D341Med (cell line): ENCODE results near the gene MGLL.

Experiments
- DNase-seq: peaks from one replicate; pipeline ENCODE4 v3.0.0; 2012; ENCODE audit warnings: low spot score

Gene MGLL

GRCh38 chr3:127772827-127773751 is 49.2 kb downstream of the MGLL start:
- DNase-seq: no peak

DNA sequence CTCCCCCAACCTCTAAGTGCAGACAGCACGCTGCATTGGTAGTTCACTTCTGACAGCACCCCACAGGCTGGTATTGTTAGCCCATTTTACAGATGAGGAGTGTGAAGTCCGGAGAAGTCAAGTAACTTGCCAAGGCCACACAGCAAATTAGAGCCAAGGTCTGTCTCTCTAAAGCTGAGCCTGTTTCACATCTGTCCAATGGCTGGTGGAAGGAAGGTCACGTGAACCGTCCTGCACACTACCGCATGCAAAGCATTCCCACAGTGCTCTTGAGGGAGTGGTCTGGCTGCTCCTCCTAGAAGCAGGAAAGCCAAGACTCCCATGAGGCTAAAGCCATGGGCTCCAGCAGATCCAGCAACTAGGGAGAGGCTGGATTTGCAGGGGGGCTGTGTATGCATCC is 50.0 kb downstream of the MGLL start:
- DNase-seq: no peak

DNA sequence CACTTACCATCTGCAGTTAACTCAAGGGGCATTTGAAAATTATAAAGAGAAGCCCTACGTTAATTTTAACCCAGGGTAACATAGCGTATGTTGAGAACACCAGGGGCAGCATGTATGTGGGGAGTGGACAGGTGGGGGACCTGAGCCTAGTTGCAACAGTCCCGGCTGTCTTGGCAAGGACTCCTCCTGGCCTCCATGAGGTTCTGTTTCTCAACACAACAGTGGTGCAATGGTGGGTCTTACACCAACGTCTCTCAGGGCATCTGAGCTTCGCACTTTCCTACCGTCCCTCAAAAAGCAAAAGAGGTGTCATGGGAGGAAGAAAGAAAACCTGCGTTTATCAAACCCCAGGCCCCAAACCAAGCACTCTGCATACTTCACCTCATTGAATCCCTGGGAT is 50.6 kb downstream of the MGLL start:
- DNase-seq: no peak

GRCh38 chr3:127770671-127771355 is 51.5 kb downstream of the MGLL start:
- no peak for DNase-seq

- no peak for DNase-seq
These were observed 52.8 kb downstream of the MGLL start for GRCh38 chr3:127769284-127770081.

- no peak for DNase-seq
These were observed 53.8 kb downstream of the MGLL start for GRCh38 chr3:127768346-127769008.

GRCh38 chr3:127767126-127767525 is 55.2 kb downstream of the MGLL start:
- no peak for DNase-seq

- DNase-seq: no peak
These were observed 56.6 kb downstream of the MGLL start for GRCh38 chr3:127765735-127766134.

DNA sequence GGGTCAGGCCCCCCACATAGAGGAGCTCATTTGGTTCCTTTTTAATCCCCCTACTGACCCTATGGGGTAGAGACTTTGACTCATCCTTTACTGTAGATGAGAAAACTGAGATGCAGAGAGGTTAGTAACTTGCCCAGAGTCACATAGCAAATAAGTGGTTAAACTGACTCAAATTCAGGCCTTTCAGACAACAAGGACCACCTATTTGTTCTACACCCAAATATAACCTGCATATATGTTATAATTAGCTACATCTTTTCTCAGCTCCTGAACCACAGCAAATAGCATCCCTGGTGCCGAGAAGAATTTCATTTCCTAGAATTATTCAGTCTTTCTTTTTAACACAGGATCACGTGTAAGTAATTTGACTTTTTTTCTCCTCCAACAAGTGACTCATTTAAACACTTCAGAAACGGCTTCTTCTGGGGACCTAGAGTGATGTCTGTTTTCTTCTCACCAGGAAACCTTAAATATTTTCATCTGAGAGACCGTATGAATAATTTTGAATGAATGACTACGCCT is 57.4 kb downstream of the MGLL start:
- no peak for DNase-seq

- DNase-seq: no peak
These were observed 58.0 kb downstream of the MGLL start for GRCh38 chr3:127764301-127764700.

DNA sequence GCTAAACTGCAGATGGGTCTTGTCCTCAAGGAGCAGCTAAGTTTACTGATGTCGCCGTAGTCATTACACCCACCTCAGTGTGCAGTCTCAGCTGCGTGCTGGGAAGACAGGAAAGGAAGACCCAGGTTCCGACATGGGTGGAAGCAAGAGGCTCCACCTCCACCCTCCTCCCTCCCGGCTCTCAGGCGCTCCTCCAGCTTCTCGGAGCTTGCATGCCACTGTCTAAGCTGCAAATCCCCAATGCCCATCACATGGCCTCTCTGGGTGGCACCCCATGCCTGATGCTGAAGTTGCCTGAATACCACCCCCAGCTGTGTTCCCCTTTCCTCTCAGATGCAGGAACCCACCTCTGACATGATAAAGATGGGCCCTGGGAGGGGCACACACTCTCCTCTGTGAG is 58.5 kb downstream of the MGLL start:
- no peak for DNase-seq

GRCh38 chr3:127763337-127763736 is 59.0 kb downstream of the MGLL start:
- no peak for DNase-seq

DNA sequence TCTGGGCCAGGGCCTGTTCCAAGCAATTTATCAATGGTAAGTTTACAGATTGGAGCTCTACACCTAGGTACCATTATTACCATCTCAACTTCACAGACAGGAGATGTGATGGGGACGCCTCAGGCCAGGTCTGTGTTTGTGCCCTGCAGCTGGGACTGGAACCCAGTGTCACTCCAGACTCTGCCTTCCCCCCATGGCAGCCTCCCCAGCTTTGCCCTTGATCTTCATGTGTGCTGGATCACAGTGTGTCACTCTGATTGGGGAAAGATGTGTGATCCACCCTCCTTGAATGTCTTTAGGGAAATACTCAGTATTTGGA is 59.6 kb downstream of the MGLL start:
- no peak for DNase-seq

GRCh38 chr3:127762077-127762786 is 60.1 kb downstream of the MGLL start:
- no peak for DNase-seq

GRCh38 chr3:127761441-127761801 is 60.9 kb downstream of the MGLL start:
- DNase-seq: no peak

DNA sequence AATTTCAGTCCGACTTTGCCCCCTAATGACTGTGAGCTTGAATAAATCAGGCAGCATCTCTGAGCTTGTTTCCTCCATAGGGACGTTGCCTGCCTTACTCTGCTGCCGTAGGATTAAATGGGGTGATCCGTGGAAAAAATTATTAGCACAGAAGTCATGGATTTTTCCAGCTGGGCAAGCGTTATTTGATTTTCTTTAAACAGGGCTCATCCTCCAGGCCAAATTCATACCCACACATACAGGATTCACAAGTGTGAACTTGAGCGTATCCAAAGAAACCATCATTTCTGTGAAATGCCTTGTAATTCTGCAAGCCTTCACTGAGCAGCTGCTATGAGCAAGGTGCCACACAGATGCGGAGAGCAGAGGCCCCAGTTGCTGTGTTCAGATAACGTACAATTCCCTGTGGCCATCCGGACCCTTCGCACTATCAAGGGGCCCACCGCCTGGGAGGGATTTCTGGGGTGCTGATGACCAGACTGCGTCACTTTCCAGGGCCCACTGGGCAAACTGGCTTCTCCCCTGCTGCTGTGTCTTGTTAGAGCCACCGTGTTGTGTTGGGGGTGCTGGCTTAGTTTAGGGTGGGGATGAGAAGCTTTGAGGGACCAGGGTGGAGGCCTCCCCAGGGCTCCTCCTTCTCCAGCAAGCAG is 61.4 kb downstream of the MGLL start:
- no peak for DNase-seq

DNA sequence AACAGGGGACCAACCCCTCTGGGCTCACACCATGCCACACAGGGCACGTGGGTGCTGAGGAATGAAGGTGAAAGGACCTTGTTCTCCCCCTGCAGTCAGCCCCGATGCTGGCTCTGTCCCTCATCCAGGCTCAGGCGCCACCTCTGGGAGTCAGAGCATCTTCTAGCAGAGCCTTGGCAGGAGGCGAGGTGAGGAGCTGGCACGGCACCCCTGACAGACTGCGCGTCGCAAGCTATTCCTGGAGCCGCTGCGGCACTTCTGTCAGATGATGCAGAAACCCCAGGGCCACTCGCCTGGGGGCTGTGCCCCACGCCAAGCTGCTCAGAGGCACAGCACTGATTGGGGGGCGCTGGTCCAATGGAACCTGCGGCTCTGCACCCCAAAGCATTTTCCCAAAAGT is 62.0 kb downstream of the MGLL start:
- peak; percentile 49 for DNase-seq

- DNase-seq: no peak
These were observed 62.5 kb downstream of the MGLL start for GRCh38 chr3:127759826-127760225.

GRCh38 chr3:127758013-127758412 is 64.3 kb downstream of the MGLL start:
- no peak for DNase-seq

DNA sequence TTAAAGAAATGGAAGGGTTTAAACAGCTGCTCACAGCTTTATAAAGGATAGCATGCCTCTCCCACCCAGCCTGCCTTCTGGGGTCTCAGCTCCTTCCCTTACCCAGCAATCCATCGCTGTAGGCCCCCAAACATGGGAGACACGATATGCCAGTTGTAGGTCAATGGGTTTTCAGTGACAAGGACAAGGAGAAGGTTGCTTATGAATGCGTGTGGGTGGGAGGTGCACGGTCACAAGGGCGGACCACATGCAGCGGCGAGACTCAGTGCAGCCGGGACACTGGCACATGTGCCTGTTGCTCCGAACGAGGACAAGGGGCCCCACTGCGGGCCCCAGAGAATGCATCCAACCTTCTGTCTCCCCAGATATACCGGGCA is 67.0 kb downstream of the MGLL start:
- DNase-seq: no peak
